GM06990 (cell line): ENCODE measurements around the gene SLCO3A1.

Source experiments
- DNase-seq: peaks from one replicate; pipeline ENCODE4 v3.0.0-alpha.2; 2011; ENCODE audit not compliant: insufficient read length; ENCODE audit errors: extremely low read depth
- H3K27me3 ChIP-seq: replicated peaks from 2 replicates; pipeline ENCODE4 v1.6.0; 2011; ENCODE audit warnings: low read length; ENCODE audit not compliant: control insufficient read depth, insufficient read depth
- H3K36me3 ChIP-seq: 2 replicates; pipeline ENCODE4 v1.5.1; 2011; ENCODE audit warnings: low read length; ENCODE audit not compliant: control insufficient read depth, insufficient read depth
- H3K4me3 ChIP-seq: replicated peaks from 2 replicates; pipeline ENCODE4 v1.5.1; 2011; ENCODE audit warnings: low read depth, mild to moderate bottlenecking, control low read depth, low read length
- CTCF ChIP-seq: IDR thresholded peaks from 2 replicates; pipeline ENCODE4 v1.5.1; 2011; ENCODE audit warnings: low read length, control low read depth, mild to moderate bottlenecking, inconsistent platforms; ENCODE audit not compliant: insufficient read depth, poor library complexity, severe bottlenecking

Gene SLCO3A1

GRCh38 chr15:91898843-91899242 is 45.3 kb downstream of the SLCO3A1 start:
- Histone ChIP-seq H3K27me3 (no peaks in the 10 kb centered on the region; the same call in none of the 2 replicates), H3K36me3 (no peaks in the 10 kb centered on the region), H3K4me3 (no peak overlapping the region)
- DNase-seq = no peak
- TF ChIP-seq CTCF = no peak

- no peaks in the 10 kb centered on the region; the same call in 1 of the 2 replicates for H3K27me3 ChIP-seq
- H3K36me3 ChIP-seq = no peaks in the 10 kb centered on the region
- H3K4me3 ChIP-seq = no peak overlapping the region
- TF ChIP-seq CTCF = no peak
- no peak for DNase-seq
Measured at GRCh38 chr15:91904942-91905341, 51.4 kb downstream of the SLCO3A1 start.

- DNase-seq = no peak
- no peak overlapping the region for H3K4me3 ChIP-seq
- H3K27me3 ChIP-seq = no peaks in the 10 kb centered on the region; the same call in 1 of the 2 replicates
- TF ChIP-seq CTCF = no peak
- H3K36me3 ChIP-seq = no peaks in the 10 kb centered on the region
Measured at GRCh38 chr15:91908391-91908790, 54.9 kb downstream of the SLCO3A1 start.

GRCh38 chr15:91909111-91909510 is 55.6 kb downstream of the SLCO3A1 start:
- no peaks in the 10 kb centered on the region for H3K36me3 ChIP-seq
- TF ChIP-seq CTCF = no peak
- DNase-seq = no peak
- H3K27me3 ChIP-seq = no peaks in the 10 kb centered on the region
- H3K4me3 ChIP-seq = no peak overlapping the region

GRCh38 chr15:91909574-91909973 is 56.1 kb downstream of the SLCO3A1 start:
- no peaks in the 10 kb centered on the region for H3K36me3 ChIP-seq
- no peak overlapping the region for H3K4me3 ChIP-seq
- DNase-seq = no peak
- TF ChIP-seq CTCF = no peak
- H3K27me3 ChIP-seq = no peaks in the 10 kb centered on the region

- Histone ChIP-seq H3K27me3 (no peaks in the 10 kb centered on the region), H3K36me3 (no peaks in the 10 kb centered on the region), H3K4me3 (no peak overlapping the region)
- TF ChIP-seq CTCF = no peak
- no peak for DNase-seq
Measured at GRCh38 chr15:91911844-91912243, 58.3 kb downstream of the SLCO3A1 start.
